Common myeloid progenitor, CD34-positive (primary cell): ENCODE measurements around the gene SLC6A16.
"Not testable (repeated sequence)": the region's sequence is repeated elsewhere in the genome, so short reads cannot be mapped to it uniquely, and the experiment has no call there.

Experiments used
- CTCF ChIA-PET: fragments of 350-600 bp; sonication (Branson Sonifier 250); formaldehyde crosslinking; loops from one replicate; lab custom pipeline; 2021; ENCODE audit warnings: antibody characterized with exemption; lab: Charles Lee
- POLR2A ChIA-PET: fragments of 350-600 bp; sonication (Branson Sonifier 250); formaldehyde crosslinking; loops from one replicate; lab custom pipeline; 2021; ENCODE audit warnings: antibody characterized with exemption; lab: Charles Lee
- DNase-seq, 3 donors: peaks; one replicate each; pipeline versions ENCODE4 v3.0.0 to v3.0.0-alpha.2; 2013
- H3K27ac ChIP-seq, 2 experiments: 1 replicate in 1 of 2; 2 replicates in 1 of 2; pipeline ENCODE4 v1.7.0; 2013; ENCODE audit warnings: inconsistent platforms in 2 of 2, low read length in 2 of 2, mild to moderate bottlenecking in 2 of 2, low read depth in 1 of 2, moderate library complexity in 1 of 2; ENCODE audit not compliant: severe bottlenecking in 2 of 2, insufficient read depth in 1 of 2, poor library complexity in 1 of 2
- H3K27me3 ChIP-seq, 5 experiments: replicated peaks in 2 of 5; 1 replicate in 3 of 5; 2 replicates in 2 of 5; pipeline versions ENCODE4 v1.6.1 to v1.7.0; 2013; ENCODE audit warnings: low read length in 4 of 5, mild to moderate bottlenecking in 2 of 5, moderate library complexity in 2 of 5, inconsistent platforms in 1 of 5; ENCODE audit not compliant: insufficient read depth in 5 of 5, control insufficient read depth in 4 of 5
- H3K36me3 ChIP-seq, 4 experiments: 1 replicate in 2 of 4; 2 replicates in 2 of 4; pipeline versions ENCODE4 v1.6.1 to v1.7.0; 2013; ENCODE audit warnings: low read length in 3 of 4, control low read depth in 1 of 4, mild to moderate bottlenecking in 1 of 4; ENCODE audit not compliant: control insufficient read depth in 4 of 4, insufficient read depth in 4 of 4
- H3K4me1 ChIP-seq, 4 experiments: 1 replicate in 3 of 4; 2 replicates in 1 of 4; pipeline versions ENCODE4 v1.6.1 to v1.7.1; 2013; ENCODE audit warnings: low read length in 3 of 4, mild to moderate bottlenecking in 3 of 4, control low read depth in 1 of 4, inconsistent platforms in 1 of 4, moderate library complexity in 1 of 4; ENCODE audit not compliant: control insufficient read depth in 4 of 4, insufficient read depth in 4 of 4; ENCODE audit errors: control extremely low read depth in 1 of 4
- H3K4me3 ChIP-seq, 7 experiments: 1 replicate in 4 of 7; 2 replicates in 3 of 7; pipeline versions ENCODE4 v1.5.1 to v1.7.0; 2013; ENCODE audit warnings: mild to moderate bottlenecking in 7 of 7, low read length in 6 of 7, moderate library complexity in 6 of 7, inconsistent platforms in 2 of 7, low read depth in 2 of 7, control low read depth in 1 of 7; ENCODE audit not compliant: insufficient read depth in 4 of 7, control insufficient read depth in 1 of 7; ENCODE audit errors: extremely low read depth in 1 of 7
- H3K9me3 ChIP-seq, 5 experiments: 1 replicate in 4 of 5; 2 replicates in 1 of 5; pipeline versions ENCODE4 v1.6.1 to v1.7.1; 2013; ENCODE audit warnings: low read length in 4 of 5, mild to moderate bottlenecking in 2 of 5, inconsistent platforms in 1 of 5, low read depth in 1 of 5, moderate library complexity in 1 of 5; ENCODE audit not compliant: control insufficient read depth in 4 of 5, insufficient read depth in 2 of 5; ENCODE audit errors: control extremely low read depth in 1 of 5
- WGBS: methylation state at CpG from one replicate; pipeline ENCODE4 v1.1.5; 2013; ENCODE audit not compliant: insufficient coverage; 5-methylcytosine and 5-hydroxymethylcytosine counted together

The SLC6A16 gene

GRCh38 chr19:49272204-49272603, 52.8 kb downstream of the SLC6A16 start:
- ChIA-PET CTCF (no interaction called here), POLR2A (no interaction called here)
- peak in 2 of 3 donors; percentile 3 to 19 for DNase-seq
- WGBS, result 100% methylated on average over 3 of the region's 4 CpGs
- H3K27me3 ChIP-seq, result peaks cover 0 to 3% (median 3%) of the 10 kb centered on the region in 5 experiments
- H3K36me3 ChIP-seq, result no peaks in the 10 kb centered on the region
- no peak overlapping the region for H3K27ac ChIP-seq
- H3K4me3 ChIP-seq, result no peak overlapping the region
- peaks cover 0 to 21% (median 2%) of the 10 kb centered on the region in 5 experiments for H3K9me3 ChIP-seq
- H3K4me1 ChIP-seq, result no peaks in the 10 kb centered on the region

GRCh38 chr19:49271080-49271753, 53.8 kb downstream of the SLC6A16 start:
- Histone ChIP-seq H3K27ac (no peak overlapping the region), H3K9me3 (peaks cover 0 to 27% (median 9%) of the 10 kb centered on the region in 5 experiments), H3K27me3 (peaks cover 0 to 3% (median 3%) of the 10 kb centered on the region in 5 experiments), H3K4me1 (no peaks in the 10 kb centered on the region), H3K4me3 (no peak overlapping the region), H3K36me3 (no peaks in the 10 kb centered on the region)
- WGBS, result 100% methylated on average over 2 of the region's 4 CpGs
- no peak for DNase-seq
- CTCF ChIA-PET, result no interaction called here
- POLR2A ChIA-PET, result no interaction called here

- H3K4me3 ChIP-seq, H3K27ac ChIP-seq, H3K36me3 ChIP-seq, CTCF ChIA-PET, H3K4me1 ChIP-seq, H3K27me3 ChIP-seq, POLR2A ChIA-PET: not testable (repeated sequence)
- peaks cover 0 to 34% (median 11%) of the 10 kb centered on the region in 5 experiments for H3K9me3 ChIP-seq
- DNase-seq, result peak; percentile 22 to 44 (median 37)
- WGBS, result 0% methylated on average over 6 of the region's 12 CpGs
Measured at GRCh38 chr19:49266409-49266808, 58.6 kb downstream of the SLC6A16 start.

GRCh38 chr19:49264258-49264657, 60.7 kb downstream of the SLC6A16 start:
- no peaks in the 10 kb centered on the region for H3K36me3 ChIP-seq
- H3K27ac ChIP-seq, result no peak overlapping the region
- H3K4me1 ChIP-seq, result no peaks in the 10 kb centered on the region
- 92% methylated on average over 7 of the region's 10 CpGs for WGBS
- H3K4me3 ChIP-seq, result no peak overlapping the region
- POLR2A ChIA-PET, result no interaction called here
- CTCF ChIA-PET, result interaction anchor here (0.7 kb wide), 1 partner anchor 241 kb away, joined by 3 read pairs; no protein-coding TSS in a partner anchor
- peaks cover 0 to 30% (median 11%) of the 10 kb centered on the region in 5 experiments for H3K9me3 ChIP-seq
- no peak for DNase-seq
- H3K27me3 ChIP-seq, result peaks cover 0 to 1% (median 0%) of the 10 kb centered on the region in 5 experiments

GRCh38 chr19:49261602-49262001, 63.4 kb downstream of the SLC6A16 start:
- no peak for DNase-seq
- CTCF ChIA-PET, result no interaction called here
- POLR2A ChIA-PET, result no interaction called here
- Histone ChIP-seq H3K4me1 (no peaks in the 10 kb centered on the region), H3K27ac (no peak overlapping the region), H3K9me3 (peaks cover 0 to 25% (median 14%) of the 10 kb centered on the region in 5 experiments), H3K4me3 (no peak overlapping the region), H3K27me3 (peaks cover 0 to 1% (median 0%) of the 10 kb centered on the region in 5 experiments), H3K36me3 (no peaks in the 10 kb centered on the region)

GRCh38 chr19:49256691-49257090, 68.3 kb downstream of the SLC6A16 start:
- WGBS, result 86% methylated on average over 1 of the region's 3 CpGs
- Histone ChIP-seq H3K27me3 (no peaks in the 10 kb centered on the region), H3K4me3 (no peak overlapping the region), H3K36me3 (no peaks in the 10 kb centered on the region), H3K27ac (no peak overlapping the region), H3K9me3 (peaks cover 0 to 17% (median 8%) of the 10 kb centered on the region in 5 experiments), H3K4me1 (no peaks in the 10 kb centered on the region)
- DNase-seq, result no peak
- POLR2A ChIA-PET, result no interaction called here
- CTCF ChIA-PET, result interaction anchor here (1.3 kb wide), 1 partner anchor 171 kb away, joined by 3 read pairs; no protein-coding TSS in a partner anchor

- H3K4me3 ChIP-seq, result no peak overlapping the region
- no peak overlapping the region for H3K27ac ChIP-seq
- no peaks in the 10 kb centered on the region for H3K4me1 ChIP-seq
- ChIA-PET POLR2A (no interaction called here), CTCF (interaction anchor here (1.3 kb wide), 1 partner anchor 172 kb away, joined by 3 read pairs; no protein-coding TSS in a partner anchor)
- WGBS, result 94% methylated on average over 10 of the region's 10 CpGs
- peaks cover 0 to 17% (median 8%) of the 10 kb centered on the region in 5 experiments for H3K9me3 ChIP-seq
- DNase-seq, result no peak
- H3K27me3 ChIP-seq, result peaks cover 0 to 2% (median 0%) of the 10 kb centered on the region in 5 experiments
- H3K36me3 ChIP-seq, result no peaks in the 10 kb centered on the region
Measured at GRCh38 chr19:49255674-49256073, 69.3 kb downstream of the SLC6A16 start.
